ENCODE results near the gene CDC42BPG. TPM values are rescaled to one million over a fixed set of nuclear protein-coding genes. Genes with fewer than 3 reads are reported as not detected.

CDC42BPG gene
- total and polyA plus RNA-seq, 9 of the 15 experiments (the other 6 are each of a cell fraction or from before 2014, with no cell fraction given) = 0.04 to 8.8 (median 2.1) TPM

DNA sequence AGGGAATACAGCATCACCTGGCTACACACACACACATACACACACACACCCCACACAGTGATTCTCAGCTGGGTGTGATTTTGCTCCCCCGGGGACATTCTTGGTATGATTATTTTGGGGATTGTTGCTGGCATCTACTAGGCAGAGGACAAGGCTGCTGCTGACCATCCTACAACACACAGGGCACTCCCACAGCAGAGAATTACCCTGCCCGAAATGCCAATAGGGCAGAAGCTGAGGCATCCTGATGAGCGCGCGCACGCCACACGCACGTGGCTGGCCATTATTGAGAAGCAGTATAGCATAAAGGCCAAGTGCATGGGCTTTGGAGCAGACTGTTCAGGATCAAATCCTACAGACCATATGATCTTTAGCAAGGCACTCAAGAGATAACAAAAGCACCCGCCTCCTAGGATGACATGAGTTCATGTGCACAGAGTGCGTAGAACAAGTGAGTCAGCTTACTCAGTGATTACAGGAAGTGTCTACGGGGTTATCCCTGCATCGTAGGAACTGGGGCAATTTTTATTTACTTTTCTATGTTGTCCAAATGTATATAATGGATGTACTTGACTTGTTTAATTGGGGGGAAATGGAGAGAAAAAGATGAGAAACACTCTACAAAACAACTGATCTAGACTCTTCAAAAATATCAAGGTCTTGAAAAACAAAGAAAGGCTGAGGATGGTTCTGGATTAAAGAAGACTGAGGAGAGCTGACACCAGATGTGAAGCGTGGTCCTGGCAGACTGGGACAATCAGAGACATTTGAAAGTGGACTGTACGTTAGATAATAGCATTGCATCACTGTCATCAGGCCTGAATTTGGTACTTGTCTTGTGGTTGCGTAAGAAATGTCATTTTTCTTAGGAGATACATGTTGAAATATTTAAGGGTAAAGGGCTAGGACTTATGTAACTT is 41.2 kb upstream of the CDC42BPG start (continued):
- TF ChIP-seq TAF15 (IDR thresholded peaks at IDR 0.05; ENCODE audit: low read depth, low read length) = no peak
- 0 out of 2 replicates have a peak, but pooled peaks have one; percentile 18 for TF ChIP-seq HINFP (tag; conservative IDR thresholded peaks at IDR 0.05; ENCODE audit: low read depth)
- peak; percentile 83 for TF ChIP-seq LEF1 (IDR thresholded peaks at IDR 0.05)
- TF ChIP-seq CEBPB (tag; IDR thresholded peaks at IDR 0.05) = peak; percentile 99
- TF ChIP-seq NCOA2 (IDR thresholded peaks at IDR 0.05; ENCODE audit: partially characterized antibody in 2 of 2) = no peak
- no peak for TF ChIP-seq CAMTA2 (CRISPR knock-in tag; conservative IDR thresholded peaks at IDR 0.05)
- TF ChIP-seq POLR2AphosphoS2 (IDR thresholded peaks at IDR 0.05; ENCODE audit: low read length) = no peak
- TF ChIP-seq CHD4 (IDR thresholded peaks at IDR 0.05; ENCODE audit: insufficient read depth, insufficient replicate concordance, low read depth, low read length, poor library complexity, severe bottlenecking) = no peak
- TF ChIP-seq ZNF436 (CRISPR knock-in tag; IDR thresholded peaks at IDR 0.05) = no peak
- no peak for TF ChIP-seq SIN3B (IDR thresholded peaks at IDR 0.05; ENCODE audit: low read depth)
- no peak for TF ChIP-seq ZNF274 (IDR thresholded peaks at IDR 0.05; ENCODE audit: borderline replicate concordance, low read depth, low read length)
- peak; percentile 76 for TF ChIP-seq MTA3 (IDR thresholded peaks at IDR 0.05; ENCODE audit: borderline replicate concordance)
- TF ChIP-seq, protein P1, sequence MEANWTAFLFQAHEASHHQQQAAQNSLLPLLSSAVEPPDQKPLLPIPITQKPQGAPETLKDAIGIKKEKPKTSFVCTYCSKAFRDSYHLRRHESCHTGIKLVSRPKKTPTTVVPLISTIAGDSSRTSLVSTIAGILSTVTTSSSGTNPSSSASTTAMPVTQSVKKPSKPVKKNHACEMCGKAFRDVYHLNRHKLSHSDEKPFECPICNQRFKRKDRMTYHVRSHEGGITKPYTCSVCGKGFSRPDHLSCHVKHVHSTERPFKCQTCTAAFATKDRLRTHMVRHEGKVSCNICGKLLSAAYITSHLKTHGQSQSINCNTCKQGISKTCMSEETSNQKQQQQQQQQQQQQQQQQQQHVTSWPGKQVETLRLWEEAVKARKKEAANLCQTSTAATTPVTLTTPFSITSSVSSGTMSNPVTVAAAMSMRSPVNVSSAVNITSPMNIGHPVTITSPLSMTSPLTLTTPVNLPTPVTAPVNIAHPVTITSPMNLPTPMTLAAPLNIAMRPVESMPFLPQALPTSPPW (CRISPR knock-in tag; IDR thresholded peaks at IDR 0.05) = peak; percentile 47
- TF ChIP-seq, protein P2, sequence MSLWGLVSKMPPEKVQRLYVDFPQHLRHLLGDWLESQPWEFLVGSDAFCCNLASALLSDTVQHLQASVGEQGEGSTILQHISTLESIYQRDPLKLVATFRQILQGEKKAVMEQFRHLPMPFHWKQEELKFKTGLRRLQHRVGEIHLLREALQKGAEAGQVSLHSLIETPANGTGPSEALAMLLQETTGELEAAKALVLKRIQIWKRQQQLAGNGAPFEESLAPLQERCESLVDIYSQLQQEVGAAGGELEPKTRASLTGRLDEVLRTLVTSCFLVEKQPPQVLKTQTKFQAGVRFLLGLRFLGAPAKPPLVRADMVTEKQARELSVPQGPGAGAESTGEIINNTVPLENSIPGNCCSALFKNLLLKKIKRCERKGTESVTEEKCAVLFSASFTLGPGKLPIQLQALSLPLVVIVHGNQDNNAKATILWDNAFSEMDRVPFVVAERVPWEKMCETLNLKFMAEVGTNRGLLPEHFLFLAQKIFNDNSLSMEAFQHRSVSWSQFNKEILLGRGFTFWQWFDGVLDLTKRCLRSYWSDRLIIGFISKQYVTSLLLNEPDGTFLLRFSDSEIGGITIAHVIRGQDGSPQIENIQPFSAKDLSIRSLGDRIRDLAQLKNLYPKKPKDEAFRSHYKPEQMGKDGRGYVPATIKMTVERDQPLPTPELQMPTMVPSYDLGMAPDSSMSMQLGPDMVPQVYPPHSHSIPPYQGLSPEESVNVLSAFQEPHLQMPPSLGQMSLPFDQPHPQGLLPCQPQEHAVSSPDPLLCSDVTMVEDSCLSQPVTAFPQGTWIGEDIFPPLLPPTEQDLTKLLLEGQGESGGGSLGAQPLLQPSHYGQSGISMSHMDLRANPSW (CRISPR knock-in tag; IDR thresholded peaks at IDR 0.05) = 0 out of 2 replicates have a peak, but pooled peaks have one; percentile 52
- no peak for TF ChIP-seq ZFP91 (CRISPR knock-in tag; IDR thresholded peaks at IDR 0.05)
- TF ChIP-seq BACH1 (tag; IDR thresholded peaks at IDR 0.05) = peak; percentile 85
- TF ChIP-seq CXXC5 (CRISPR knock-in tag; IDR thresholded peaks at IDR 0.05) = peak; percentile 92
- 0 out of 2 replicates have a peak, but pooled peaks have one; percentile 52 for TF ChIP-seq PHF21A (IDR thresholded peaks at IDR 0.05; ENCODE audit: borderline replicate concordance, low read depth)

All from K562 (cell line).